Inflammatory macrophage treated with lipopolysaccharide for 1 hour (primary cell): ENCODE measurements around the gene NFATC3.

ENCODE experiments used
- DNase-seq, 2 donors: peaks; one replicate each; pipeline ENCODE4 v3.0.0-alpha.2; 2020 to 2022

The NFATC3 gene

DNA sequence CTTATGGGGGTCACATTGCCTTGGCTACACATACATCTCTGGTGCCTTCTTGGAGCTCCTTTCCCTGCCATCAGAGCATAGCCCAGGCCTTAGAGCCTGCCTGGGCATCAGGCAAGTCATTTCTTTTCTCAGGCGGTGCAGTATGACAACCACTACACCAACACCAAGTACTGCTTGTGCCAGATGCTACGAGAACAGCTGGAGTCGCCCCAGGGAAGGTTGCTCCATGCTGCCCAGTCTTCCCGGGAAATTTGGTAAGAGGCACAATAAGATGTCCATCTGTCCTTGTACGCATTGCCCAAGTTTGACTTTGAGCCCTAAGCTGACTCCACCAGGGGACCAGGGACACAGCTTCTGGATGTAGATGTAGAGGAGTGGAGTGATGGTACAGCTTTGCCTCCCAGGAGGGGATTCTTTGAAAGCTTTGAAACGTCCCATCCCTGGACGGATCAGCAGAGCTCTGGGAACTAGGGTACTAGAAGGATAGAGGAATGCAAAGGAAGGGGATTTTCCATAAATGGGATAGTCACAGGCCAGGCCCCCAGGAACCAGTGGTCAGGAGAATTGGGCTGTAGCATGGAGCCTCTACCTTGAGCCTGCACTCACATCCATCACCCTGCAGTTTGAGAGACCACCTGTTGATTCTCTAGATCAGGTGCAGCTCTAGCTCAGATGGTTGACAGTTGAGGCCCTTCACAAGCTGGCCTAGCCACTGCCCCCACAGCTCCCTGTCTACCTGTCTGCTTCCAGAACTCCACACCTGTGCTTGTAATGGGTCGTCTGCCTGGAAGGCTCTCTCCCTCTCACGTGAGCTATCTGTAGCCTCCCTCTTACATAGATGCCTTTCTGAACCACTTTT, 11.0 kb upstream of the NFATC3 start:
- no peak for DNase-seq

- DNase-seq: no peak
Observed at GRCh38 chr16:68074850-68075555, 10.2 kb upstream of the NFATC3 start.

DNA sequence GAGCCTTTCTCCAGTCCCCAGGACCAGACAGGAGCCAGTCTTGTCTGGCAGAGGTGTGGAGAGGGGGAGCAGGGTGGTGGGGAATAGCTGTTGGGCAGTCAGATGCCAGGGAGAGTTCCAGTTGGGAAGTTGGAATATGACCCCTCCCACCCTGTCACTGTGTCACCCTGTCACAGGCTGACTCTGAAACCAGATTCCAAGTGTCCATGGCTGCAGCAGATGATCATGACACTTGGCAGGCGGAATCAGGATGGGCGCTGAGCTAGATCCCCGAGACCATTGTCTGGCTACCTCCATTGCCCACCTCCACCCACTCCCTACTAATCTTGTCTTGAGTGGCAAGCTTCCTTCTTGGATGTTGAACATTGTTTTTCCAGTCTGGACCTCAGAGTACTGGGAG, 9.2 kb upstream of the NFATC3 start:
- DNase-seq: no peak

DNA sequence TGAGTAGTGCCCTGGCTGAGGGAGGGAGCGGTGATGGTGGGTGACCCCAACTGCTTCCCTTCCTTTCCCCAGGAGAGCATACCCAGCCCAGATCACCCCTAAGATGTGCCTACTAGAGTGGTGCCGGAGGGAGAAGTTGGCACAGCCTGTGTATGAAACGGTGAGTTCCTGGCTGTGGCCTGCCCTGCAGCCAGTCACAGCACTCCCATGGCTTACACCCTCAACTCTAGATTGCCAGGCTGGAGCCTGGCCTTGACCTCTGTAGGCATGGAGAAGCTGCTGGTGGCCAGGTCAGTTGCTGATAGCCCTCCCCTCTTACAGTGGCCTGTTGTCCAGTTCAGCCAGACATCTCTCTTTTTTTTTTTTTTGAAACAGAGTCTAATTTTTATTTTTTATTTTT, 8.6 kb upstream of the NFATC3 start:
- DNase-seq: no peak

DNA sequence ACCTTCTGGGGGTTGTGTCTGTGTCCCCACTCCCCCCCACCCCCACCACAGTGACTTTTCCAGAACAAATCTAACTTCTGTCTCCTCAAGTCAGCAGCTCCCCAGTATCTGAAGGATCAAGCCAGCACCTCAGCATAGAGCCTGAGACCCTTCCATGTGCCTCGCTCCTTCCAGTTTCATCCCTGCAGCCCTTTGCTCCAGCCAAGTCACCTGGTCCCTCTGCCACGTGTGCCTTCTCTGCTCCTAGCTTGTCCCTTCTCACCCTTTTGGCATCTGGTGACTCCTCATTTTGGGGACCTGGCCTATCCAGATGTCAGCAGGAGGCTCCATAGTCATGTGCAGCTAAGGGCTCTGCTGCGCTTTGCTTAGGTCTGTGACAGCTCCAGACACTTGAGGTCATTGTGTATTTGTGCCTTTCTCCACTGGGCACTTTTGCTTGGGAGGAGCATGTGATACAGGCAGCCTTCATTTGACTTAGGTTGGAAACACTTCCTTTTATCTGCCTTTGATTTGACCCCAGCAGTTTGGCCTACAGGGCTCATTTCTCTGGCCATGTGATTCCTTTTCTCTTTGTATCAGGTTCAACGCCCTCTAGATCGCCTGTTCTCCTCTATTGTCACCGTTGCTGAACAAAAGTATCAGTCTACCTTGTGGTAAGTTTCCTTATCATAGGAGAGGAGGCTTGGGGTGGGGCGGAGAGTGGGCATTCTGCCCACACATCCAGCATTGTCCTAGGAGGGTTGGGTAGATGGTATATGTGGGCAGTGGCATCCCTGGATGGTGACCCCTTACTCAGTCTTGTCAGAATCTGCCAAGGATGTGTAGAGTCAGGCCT, 7.1 kb upstream of the NFATC3 start:
- peak in 1 of 2 donors; percentile 53 for DNase-seq

GRCh38 chr16:68078701-68079375, 6.3 kb upstream of the NFATC3 start:
- no peak for DNase-seq

DNA sequence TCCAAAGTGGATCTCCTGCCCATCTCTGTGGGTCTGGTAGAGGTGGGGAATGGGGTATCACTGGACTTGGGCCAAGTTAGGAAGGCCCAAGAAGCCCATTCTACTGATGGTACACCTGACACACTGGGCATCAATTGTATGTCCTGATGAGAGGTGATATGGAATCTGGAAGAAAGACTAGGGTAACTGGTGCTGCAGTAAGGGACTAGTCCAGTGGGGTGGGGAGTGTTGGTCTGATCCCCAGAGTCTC, 5.9 kb upstream of the NFATC3 start:
- DNase-seq: no peak

DNA sequence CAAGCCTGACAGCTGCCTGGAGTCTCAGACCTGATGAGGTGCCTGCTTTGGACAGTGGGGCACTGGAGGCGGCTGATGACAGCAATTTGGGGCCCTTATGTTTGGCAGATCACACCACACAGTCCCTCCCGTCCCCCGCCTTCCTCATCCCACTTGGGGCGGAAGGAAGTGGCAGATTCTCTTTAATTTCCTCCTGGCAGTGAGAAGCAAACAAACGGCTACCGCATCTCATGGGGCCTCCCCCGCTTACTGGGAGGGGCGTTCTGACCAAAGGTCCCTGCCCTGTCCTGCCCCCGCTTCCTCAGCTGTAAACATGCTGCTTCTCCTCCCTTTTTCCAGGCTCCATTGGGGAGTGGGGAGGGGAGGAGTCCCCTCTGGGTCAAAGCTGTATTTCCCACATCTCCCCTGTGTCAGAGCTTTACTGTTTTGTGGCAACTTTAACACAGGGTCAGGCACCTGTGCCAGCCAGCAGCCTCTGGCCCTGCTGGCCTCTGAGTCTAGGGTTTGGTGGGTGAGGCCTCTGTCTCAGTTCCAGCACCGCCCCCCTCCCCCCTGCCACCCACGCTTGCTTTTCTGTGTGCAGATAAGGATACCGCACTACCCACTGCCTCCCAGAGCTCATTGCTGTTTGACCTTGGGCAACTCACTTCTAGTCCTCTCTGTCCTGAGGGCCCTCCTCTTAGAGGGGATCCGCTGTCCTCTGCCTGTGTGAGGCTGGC, 5.4 kb upstream of the NFATC3 start:
- peak; percentile 88 to 89 for DNase-seq

DNA sequence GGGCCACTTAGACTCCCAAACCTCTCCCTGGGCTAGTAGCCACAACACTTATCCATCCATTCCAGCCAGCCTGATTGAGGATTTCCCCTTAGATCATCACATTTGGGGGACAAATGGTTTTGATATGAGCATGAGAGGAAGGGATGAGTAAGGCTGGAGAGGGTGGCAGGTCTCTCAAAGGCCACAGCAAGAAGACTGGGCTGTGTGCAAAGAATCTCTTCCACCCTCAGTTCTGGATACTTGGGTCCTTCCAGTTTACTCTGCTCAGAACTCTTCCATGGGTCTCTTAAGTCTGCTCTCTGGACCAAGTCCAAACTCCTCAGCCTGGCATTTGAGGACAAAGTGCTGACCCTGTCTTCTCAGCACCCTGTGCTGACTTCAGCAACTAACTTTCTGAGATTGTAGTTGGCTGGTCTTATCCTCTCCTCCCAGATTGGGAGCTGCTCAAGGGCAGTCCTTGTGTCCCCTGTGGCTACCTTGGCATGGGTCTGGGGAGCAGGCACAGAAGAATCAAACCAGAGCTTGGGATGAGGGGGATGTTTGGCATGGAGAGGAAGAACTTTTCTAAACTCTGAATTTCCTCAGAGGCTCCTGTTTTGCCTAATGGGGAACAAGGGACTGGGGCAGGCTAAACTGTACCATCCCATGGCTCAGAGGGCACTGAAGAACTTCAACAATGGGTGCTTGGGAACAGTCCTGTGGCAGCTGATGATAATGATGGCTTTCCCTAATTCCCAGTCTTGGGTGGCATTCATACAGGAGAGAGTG, 3.1 kb upstream of the NFATC3 start:
- DNase-seq: no peak

- DNase-seq: no peak
Observed at GRCh38 chr16:68082629-68083238, 2.4 kb upstream of the NFATC3 start.

- DNase-seq: no peak
Observed at GRCh38 chr16:68083239-68083781, 1.9 kb upstream of the NFATC3 start.

DNA sequence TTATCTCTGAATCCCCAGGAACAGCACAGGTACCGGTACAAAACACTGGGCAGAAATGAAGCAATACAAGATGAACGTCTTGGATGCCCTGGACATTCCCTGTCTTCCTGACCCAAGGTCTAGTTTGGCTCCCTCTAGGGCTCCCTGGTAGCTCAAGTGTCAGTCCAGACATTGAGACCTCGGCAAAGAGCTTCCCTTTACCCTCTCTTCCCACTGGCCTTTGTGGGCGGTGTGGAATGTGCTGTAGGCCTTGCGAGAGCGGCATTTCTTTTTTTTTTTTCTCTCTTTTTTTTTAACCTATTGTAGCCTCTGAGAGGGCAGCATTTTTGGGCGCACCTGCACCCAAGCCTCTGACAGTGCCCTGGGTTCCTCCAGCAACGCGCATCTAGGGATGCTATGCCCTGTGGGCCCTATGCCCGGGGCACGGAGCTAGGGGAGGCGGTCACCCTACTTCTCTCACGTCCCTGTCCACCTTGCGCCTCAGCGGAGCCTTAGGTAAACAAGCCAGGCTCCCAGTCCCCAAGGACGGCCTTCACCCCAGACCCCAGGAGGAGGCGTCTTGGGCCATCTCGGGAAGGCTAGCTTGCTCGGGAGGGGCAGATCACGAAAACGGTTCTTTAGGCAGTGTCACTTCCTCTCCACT, 1.2 kb upstream of the NFATC3 start:
- DNase-seq: peak; percentile 48 to 77

DNA sequence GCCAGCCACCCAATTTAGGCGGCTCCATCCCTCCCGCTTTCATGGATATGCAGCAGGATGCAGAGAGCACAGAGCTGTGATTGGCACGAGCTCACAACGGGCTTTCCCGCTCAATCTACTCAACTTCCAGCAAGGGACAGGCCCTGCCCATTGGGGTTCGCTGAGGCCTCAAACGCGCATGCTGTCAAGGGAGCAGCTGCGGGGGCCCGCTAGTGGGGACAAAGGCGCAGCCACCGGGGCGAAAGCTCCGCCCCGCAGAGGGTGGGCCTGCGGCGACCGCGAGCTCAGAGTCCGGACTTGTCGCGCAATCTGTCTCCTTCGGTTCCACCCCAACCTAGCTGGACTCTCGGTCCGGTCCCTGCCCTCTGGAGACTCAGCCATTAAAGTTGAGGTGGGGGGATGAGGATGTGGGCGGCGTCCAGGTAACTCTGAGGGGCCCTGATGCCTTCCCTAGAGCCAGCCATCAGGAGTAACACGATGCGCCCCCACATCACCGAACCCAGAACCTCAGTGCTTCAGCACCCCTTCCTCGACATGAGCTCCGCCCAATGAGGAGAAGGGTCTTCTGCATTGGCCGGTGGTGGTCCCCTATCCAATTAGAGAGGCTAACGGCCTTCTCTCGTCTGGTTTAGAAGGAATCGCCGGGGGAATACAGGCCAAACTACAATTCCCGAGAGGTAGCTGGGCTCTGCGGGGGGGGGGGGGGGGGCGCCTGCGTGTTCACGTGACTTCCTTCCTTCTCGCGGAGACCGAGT, 489 bp upstream of the NFATC3 start:
- peak; percentile 72 to 83 for DNase-seq

DNA sequence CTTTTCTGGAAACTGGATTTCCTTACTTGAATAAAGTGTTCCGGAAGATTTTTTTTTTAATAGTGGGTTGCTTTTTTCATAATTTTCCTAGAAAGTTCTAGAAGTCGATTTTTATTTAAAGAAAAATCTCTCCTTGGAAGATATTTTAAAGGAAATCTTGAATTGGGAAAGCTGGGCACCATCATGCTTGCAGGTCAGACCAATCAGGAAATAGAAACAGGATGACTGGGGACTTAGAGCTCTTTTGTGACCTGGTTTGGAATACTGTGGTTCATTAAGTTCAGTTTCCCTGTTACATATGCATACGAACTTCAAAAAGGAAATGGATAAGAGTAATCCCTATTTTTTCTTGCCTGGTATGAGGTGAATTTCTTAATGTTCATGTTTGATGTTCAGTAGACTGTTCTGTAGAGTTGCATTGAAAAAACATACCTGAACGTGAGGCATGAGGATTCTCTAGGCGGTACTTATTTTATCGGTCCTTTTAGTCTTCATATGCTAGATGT, 1.2 kb downstream of the NFATC3 start:
- DNase-seq: peak in 1 of 2 donors; percentile 40

DNA sequence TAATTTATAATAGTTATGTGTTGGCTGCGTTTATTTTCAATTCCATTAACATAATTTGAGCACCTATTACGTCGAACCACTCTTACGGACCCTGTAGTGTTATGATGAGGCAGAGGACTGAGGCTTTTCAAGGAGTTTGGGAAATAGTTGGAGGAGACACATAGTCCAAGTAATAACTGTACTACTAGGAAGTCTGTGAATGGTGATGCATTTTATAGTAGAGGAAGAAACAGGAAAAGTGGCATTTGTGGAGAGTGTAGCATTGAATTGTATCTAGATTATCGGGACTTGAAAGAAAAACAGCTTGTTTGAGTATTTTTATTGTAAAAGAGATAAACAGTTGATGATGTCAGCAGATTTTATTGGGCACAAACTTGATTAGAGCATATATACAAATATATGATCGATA, 1.7 kb downstream of the NFATC3 start:
- DNase-seq: no peak

DNA sequence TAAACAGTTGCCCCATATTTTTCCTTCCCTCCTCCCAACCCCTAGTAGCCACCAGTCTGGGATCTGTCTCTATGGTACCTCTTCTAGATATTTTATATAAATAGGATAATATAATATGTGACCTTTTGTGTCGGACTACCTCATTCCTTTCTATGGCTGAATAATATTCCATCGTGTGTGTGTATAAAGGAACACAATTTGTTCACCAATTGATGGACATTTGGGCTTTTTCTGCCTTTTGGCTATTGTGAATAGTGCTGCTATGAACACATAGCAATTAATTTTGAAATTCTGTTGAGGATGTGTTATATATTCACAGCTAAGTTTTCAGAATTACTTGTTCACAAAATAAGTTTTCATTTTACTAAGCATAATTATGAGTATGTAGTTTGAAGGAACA, 2.5 kb downstream of the NFATC3 start:
- DNase-seq: no peak

GRCh38 chr16:68088130-68088972, 3.2 kb downstream of the NFATC3 start:
- DNase-seq: no peak

DNA sequence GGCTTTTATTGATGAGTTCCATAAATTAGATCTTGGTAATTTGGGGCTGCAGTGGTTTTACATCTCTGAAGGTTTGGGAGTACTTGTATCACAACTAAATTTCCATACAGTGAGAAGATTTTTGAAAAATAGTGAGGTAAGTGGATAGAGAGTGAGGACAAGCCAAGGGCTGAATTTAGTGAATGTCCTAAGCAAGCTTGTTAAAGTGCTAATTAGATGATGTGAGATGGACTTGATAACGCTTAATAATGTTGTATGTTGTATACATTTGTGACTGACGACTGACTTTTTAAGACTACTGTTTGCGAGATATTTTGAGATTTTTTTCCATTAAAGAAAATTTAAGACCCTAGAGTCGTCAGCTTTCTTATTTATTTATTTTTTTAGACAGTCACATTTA, 3.9 kb downstream of the NFATC3 start:
- no peak for DNase-seq
